CD4-positive, alpha-beta T cell treated with Interleukin-6 at 100 ng/mL for 8 hours (primary cell): ENCODE data around the gene ADAMTS17.
"Not testable (repeated sequence)": the region's sequence is repeated elsewhere in the genome, so short reads cannot be mapped to it uniquely, and the experiment has no call there.

Experiments used
- DNase-seq: peaks from one replicate; pipeline ENCODE4 v3.0.0-alpha.2; 2020; ENCODE audit warnings: mixed read lengths, low spot score

Gene ADAMTS17

DNA sequence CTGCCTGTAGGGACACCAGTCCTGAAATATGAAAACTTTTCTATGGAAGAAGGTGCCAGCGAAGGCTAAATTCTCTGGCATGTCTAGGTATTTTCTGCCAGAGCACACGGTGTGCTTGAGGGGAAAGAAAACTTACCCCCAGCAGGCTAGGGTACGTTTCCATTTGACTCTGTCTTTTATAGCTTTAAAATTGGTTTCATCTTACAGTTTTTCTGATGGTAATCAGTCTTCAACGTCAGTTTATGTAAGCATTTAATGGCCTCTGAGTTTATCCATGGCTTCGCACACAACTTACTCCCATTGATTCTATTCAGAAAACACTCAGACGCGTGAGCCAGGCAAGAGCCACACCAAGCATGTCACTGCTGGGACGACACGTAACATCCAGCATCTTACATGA is 249.7 kb downstream of the ADAMTS17 start:
- no peak for DNase-seq

DNA sequence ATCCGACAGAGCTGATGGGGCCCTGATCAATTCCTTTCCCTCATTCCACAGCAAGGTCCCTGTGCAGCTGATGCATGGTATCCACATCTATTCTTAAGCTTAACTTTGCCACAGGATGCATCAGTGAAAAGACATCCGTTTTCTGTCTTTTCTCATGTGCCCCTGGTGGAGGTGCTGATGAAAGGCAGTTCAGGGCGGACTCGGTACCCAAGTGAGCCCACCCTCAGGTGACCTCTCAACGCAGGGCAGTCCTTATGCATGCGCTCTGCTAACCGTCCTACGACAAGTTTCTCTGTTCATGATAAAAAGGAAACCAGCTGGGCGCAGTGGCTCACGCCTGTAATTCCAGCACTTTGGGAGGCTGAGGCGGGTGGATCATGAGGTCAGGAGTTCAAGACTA is 251.4 kb downstream of the ADAMTS17 start:
- DNase-seq = no peak

DNA sequence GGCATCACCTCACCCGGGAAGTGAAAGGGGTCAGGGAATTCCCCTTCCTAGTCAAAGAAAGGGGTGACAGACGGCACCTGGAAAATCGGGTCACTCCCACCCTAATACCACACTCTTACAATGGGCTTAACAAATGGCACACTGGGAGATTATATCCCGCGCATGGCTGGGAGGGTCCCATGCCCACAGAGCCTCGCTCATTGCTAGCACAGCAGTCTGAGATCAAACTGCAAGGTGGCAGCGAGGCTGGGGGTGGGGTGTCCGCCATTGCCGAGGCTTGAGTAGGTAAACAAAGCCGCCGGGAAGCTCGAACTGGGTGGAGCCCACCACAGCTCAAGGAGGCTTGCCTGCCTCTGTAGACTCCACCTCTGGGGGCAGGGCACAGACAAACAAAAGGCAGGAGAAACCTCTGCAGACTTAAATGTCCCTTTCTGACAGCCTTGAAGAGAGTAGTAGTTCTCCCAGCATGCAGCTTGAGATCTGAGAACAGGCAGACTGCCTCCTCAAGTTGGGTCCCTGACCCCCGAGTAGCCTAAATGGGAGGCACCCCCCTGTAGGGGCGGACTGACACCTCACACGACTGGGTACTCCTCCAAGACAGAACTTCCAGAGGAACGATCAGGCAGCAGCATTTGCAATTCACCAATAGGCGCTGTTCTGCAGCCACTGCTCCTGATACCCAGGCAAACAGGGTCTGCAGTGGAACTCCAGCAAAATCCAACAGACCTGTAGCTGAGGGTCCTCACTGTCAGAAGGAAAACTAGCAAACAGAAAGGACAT is 257.5 kb downstream of the ADAMTS17 start:
- DNase-seq = not testable (repeated sequence)

DNA sequence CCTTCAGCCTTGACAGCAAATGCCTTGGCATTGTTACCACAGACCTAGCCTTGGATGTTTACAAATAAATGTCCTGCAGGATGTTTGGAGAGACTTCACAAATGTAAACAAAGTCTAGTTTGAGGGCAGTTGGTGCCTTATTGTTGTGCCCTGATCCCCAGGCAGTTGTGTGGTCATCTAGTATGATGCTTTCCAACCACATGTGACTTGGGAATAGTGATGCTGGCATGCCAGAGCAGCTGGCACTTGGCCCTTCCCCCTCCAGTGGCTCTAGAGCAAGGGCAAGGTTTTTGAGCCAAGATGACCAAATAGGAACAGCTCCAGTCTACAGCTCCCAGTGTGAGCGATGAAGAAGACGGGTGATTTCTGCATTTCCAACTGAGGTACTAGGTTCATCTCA is 258.2 kb downstream of the ADAMTS17 start:
- no peak for DNase-seq

DNA sequence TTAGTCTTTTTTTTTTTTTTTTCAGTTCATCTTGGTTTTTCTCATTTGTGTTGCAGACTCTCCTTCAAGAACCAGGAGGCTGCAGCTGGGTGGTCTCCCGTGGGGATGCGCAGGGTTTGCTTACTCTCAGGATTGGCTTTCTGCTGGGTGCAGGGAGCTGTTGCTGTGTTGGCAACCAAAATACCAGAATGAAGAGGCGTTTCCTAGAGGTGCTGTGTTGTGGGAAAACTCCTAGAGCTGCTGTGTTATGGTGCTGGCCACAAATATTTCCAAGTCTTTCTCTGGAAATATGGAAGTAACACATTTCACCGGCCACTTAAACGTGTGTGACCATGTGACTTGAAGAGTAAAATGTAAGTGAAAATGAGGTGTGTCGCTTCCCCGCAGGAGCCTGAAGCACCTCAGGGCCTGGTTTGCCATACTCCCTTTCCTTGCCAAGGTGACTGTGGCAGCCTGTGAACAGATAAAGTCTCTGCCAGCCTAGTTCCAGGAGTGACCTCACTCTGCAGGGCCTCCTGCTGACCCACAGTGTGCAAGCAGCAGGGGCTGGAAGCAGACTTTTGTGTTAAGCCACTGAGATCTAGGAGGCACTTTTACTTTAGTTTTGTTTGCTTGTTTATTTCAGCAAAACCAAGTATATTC is 258.9 kb downstream of the ADAMTS17 start:
- no peak for DNase-seq

DNA sequence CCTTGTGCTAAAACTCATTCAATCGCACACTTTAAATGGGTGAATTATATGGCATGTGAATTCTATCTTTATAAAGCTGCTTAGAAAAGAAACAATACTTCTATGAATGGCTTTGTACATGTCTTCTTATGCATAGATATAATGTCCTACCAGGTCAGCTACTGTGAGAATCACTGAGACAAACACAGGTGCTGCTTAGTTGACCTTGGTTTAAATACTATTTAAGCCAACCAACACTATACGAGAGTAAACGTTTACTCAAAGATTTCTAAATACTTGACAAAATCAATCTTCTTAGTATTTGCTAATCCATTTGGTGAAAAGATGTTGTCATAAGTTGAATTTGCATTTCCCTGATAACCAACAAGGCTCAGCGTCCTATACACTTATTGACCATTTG is 260.3 kb downstream of the ADAMTS17 start:
- no peak for DNase-seq

DNA sequence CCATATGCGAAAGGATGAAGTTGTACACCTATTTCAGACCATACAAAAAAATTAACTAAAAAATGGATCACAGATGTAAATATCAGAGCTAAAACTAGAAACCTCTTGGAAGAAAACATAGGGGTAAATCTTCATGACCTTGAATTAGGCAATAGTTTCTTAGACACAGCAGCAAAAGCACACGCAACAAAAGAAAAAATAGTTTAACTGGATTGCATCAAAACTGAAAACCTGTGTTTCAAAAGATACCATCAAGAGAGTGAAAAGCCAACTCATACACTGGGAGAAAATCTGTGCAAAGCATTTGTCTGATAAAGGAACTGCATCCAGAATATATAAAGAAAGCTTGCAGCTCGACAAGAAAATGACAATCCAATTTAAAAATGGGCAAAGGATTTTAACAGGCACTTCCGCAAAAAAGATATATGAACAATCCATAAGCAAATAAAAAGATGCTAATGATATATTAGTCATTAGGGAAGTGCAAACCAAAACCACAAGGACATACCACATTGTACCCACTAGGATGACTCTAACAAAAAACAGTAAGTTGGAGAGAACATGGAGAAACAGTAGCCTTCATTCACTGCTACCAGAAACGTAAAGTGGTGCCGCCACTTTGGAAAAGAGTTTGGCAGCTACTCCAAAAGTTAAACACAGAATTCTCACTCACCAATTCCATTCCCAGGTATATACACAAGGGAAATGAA is 263.1 kb downstream of the ADAMTS17 start:
- no peak for DNase-seq

DNA sequence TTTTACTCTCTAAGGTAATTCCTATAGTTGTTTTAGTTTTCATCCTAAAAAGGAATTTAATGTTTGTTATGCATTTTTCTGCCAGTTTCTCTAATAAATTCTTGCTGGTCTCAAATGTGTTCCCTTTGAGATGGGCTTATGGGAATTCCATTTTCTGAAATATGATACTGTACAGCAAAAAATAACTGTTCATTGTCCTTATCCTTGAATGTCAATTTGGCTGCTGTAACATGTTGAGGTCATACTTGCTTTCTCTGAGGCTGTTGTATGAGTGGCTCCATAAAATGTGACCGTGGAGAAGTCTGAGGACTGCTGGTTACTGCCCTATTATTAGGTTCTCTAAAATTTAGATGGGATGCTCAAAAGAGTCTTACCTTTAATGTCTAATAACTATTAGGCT is 266.5 kb downstream of the ADAMTS17 start:
- no peak for DNase-seq

DNA sequence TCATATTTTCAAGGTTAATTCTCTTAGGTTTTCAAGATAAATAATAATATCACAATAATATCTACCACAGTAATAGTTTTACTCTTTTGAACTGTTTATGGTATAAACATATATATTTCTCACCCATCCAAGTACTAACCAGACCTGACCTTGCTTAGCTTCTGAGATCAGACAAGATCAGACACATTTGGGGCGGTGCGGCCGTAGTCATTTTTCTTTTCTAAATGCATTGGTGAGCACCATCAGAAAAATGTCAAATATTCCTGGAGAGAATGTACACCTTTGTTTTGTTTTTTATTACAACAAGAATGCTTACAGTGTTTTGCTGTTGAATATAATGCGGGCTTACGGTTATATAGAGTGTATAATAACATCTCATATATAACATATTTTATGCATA is 267.8 kb downstream of the ADAMTS17 start:
- DNase-seq = no peak

DNA sequence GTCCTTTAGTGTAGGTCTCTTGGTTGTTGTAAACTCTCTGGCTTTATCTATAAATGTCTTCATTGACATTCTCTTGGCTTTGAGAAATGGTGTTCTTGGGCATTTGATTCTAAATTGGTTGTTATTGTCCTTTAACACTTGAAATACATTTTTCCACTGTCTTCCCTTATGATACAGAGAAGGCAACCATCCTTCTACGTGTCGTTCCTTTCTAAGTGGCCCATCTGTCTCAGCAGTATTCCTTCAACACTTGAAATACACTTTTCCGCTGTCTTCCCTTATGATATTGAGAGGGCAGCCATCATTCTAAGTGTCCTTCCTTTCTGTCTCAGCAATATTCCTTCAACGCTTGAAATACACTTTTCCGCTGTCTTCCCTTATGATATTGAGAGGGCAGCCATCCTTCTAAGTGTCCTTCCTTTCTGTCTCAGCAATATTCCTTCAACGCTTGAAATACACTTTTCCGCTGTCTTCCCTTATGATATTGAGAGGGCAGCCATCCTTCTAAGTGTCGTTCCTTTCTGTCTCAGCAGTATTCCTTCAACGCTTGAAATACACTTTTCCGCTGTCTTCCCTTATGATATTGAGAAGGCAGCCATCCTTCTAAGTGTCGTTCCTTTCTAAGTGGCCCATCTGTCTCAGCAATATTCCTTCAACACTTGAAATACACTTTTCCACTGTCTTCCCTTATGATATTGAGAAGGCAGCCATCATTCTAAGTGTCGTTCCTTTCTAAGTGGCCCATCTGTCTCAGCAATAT is 275.1 kb downstream of the ADAMTS17 start:
- not testable (repeated sequence) for DNase-seq

DNA sequence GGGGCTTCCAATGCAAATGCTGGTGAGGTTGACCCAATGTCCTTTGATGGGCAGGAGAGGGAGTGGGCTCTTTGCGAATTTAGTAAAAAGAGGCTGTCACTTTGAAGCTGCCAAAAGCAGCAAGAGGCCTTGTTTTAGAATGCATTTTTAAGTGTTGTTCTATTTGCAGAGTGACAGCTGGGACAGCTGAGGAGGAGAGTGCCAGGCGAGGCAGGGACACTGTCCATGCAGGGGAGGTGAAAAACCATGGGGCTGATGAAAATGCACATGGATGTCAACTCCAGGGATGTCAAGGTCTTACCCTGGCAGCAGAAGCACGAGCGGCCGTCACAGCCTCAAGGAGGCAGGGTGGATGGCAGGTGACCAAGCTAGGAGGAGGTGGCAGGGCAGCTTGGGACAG is 279.8 kb downstream of the ADAMTS17 start:
- no peak for DNase-seq

DNA sequence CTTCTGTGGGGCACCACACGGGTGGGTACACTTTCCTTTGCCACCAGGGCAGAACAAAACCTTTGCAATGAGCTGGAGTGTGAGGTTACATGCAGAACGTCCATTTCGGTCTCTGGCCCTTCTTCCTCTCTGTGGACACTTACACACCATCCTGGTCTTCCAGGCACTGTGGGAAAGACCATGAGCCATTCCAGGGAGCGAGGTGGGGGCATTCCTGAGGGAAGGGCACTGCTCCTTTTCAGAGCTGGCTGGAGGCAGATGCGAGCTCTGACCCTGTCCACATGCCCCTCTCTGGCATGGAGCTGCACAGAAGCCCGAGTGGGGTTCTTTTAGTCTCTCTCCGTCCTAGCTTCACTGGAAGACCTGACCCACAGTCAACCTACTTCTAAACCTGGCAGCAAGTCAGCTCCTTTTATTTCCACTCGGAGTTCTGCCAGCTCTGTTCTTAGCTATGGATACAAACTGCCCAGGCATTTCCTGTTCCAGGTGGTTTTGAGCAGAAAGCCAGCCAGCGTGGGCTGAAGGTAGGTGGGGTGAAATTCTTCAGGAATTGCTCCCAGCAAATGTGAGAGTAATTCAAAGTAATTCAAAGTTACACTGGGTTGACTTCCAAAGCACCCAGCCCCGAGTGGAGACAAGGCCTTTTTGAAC is 281.4 kb downstream of the ADAMTS17 start:
- DNase-seq = no peak

DNA sequence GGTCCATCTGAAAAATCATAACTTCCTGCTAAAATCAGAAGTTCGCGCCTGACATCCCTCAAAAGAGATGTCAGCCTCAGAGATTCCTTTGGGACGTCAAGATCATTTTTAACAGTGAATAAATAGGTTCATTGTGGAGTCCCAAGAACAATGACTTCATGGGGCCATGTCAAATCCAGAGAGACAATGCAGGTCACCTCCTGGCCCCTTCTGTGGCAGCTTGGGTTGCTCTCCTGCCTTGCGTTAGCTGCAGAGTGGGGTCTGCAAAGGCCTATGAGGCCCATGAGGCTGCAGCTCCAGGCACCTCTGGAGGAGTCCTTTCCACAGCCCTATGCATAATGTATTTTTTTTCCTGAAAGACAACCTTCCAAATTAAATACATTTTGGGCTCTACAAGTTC is 282.3 kb downstream of the ADAMTS17 start:
- no peak for DNase-seq

DNA sequence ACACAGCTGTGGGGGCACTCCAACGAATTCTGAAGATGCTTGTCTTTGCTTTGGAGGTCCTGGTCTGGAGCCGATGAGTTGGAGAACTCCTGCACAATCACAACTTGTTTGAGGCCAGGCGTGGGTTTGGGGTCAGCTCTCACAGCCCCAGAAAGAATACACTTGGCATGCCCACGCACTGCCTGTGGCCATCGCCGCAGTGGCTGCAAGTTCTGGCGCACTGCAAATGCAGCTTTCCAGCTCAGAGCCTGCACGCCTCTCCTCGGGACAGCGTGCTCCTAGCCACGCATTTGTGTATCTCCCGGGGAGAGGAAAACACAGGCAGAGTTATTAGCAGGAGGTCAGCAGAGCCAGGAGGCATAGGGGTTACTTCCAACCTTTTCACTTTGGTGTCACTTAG is 282.7 kb downstream of the ADAMTS17 start:
- no peak for DNase-seq

DNA sequence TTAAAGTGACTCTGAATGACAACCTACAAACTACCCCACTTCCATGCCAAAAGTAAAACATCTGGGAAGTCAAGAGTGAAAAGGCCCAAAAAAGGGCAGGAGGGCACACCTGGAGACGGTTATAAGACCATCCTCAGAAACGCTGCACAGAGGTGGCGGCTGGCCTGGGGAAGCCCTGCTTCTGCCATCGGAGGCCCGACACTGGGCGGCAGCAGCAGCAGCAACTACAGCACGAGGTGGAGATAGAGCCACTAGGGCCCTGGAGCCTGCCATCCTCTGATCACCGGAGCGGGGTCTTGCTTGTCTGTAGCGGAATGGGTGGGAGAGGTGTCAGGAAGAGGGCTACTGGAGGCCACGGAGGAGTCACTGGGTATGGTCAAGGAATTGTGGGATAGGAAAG is 283.3 kb downstream of the ADAMTS17 start:
- DNase-seq = no peak

DNA sequence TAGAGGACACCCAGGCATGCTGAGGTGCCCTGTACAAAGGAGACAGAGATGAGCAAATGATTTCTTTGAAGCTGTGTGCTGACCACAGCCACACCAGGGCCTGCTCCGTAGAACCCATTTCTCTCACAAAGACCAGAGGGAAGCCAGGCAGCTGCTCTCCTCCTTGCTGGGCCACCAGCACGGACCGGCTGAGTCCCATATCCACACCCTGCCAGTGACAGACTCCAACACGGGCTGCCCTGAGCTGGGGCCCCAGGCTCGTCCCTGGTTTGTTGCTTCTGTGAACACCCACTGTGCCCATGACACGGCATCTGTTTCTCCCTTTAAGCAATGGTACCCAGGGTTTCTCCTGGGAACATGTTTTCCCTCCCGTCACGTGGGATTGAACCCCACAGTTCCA is 284.5 kb downstream of the ADAMTS17 start:
- no peak for DNase-seq

DNA sequence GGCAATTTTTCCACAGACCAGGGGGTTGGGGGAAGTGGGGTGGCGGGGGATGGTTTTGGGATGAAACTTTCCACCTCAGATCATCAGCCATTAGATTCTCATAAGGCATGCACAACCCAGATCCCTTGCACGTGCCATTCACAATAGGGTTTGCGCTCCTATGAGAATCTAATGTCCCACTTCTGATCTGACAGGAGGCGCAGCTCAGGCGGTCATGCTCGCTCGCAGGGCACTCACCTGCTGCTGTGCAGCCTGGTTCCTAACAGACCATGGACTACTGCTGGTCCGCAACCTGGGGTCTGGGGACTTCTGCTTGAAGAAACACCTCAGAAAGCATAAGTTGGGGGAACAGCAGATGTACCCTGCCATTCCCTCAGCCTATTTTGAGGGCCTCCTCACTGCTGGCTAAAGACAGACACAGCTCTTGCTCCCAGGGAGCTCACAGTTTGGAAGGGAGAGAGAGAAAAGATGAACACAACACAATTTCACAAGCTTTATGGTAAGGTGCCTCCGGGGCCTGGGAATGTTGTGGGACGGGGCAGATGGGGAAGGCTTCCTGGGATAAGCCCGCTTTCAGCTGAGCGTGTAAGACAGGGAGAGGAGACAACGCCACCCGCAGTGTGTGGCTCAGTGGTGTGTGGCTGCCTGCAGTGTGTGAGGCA is 285.2 kb downstream of the ADAMTS17 start:
- no peak for DNase-seq

DNA sequence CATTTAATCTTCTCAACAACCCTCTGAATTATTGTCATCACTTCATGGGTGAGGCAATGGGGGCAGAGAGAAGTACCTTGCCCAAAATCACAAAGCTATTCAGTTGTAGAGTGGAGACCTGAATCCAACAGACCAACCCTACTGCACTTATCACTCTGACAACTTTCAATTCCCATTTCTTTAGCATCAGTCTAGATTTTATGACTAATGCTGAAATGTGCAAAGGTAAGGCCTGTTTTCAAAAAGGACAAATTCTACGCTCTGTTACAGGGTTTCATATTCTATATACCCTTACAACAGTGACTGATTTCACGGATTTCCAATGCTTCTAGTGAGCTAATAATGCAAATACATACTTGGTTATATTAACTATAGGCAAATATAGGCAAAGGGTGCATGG is 286.0 kb downstream of the ADAMTS17 start:
- DNase-seq = no peak

DNA sequence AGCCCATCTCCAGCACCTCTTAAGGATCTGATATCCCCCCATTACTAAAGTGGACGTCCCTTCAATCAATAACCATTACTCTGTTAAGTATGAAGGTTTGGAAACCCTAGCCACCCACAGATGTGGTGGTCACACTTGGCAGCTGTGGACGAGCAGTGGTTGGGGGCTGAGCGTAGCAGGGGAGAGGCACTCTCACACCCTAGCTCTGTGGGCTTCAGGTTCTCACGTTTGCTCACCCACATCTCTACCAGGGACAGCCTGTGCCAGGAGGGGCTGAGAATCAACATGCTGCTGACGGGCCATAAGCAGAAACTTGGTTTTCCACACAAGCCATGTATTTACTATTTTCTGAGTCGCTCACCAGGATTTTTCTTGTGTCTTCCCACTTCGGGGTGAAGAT is 287.2 kb downstream of the ADAMTS17 start:
- no peak for DNase-seq

DNA sequence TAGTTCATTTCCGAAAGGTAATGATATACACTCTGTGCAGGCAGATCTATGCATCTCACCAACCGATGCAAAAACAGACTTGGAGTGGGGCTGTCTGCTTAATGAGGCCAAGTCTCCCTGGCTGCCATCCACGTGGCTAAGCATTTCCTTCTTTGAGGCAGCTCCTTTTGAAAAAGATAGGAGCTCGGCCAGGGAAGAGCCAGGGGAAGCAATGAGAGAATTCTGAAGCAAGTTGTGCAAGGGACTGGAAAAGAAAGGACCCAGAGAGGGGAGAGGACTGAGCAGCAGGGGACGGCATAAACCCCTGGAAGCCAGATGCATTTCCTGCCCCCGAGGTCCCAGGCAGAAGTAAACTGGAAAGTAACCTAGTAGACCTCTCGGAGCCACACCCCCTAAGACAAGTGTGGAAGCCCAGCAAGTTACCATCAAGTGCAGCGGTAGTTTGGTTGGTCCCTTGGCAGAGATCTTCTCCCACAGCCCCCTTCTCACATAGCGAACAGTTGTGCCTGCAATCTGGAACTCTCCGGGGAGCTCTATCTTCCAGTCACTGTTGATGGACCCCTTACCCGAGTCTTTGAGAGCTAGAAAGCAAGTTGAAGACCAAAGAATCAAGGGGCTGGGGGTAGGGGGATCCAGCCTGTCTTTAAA is 288.2 kb downstream of the ADAMTS17 start:
- DNase-seq = no peak
